Suprapubic skin (tissue), 4 donors: ENCODE results near the gene TFPI. TPM values are rescaled to one million over a fixed set of nuclear protein-coding genes. Genes with fewer than 3 reads are reported as not detected.
A peak's percentile ranks its signal among the peaks of the same experiment; 100 is the strongest.

Source experiments
- DNase-seq, 2 donors: peaks; one replicate each; pipeline ENCODE4 v3.0.0-alpha.2; 2019; ENCODE audit warnings: low spot score in 2 of 2
- H3K27ac ChIP-seq: fragments of 200-600 bp; sonication (generic); one replicate; pipeline ENCODE4 v1.5.1; 2019
- H3K27me3 ChIP-seq: fragments of 200-600 bp; sonication (generic); one replicate; pipeline ENCODE4 v1.5.1; 2019
- H3K36me3 ChIP-seq: fragments of 200-600 bp; sonication (generic); one replicate; pipeline ENCODE4 v1.5.1; 2019
- H3K4me1 ChIP-seq: fragments of 200-600 bp; sonication (generic); one replicate; pipeline ENCODE4 v1.5.1; 2019
- H3K4me3 ChIP-seq: fragments of 200-600 bp; sonication (generic); one replicate; pipeline ENCODE4 v1.5.1; 2019; ENCODE audit warnings: mild to moderate bottlenecking
- H3K9me3 ChIP-seq: fragments of 200-600 bp; sonication (generic); one replicate; pipeline ENCODE4 v1.5.1; 2019
- CTCF ChIP-seq, 2 donors: fragments of 200-600 bp in 1 of 2; fragments of 450-650 bp in 1 of 2; sonication (generic) in 1 of 2; IDR thresholded peaks; one replicate each; pipeline ENCODE4 v1.5.1; 2016 to 2019; ENCODE audit warnings: antibody characterized with exemption in 2 of 2, mild to moderate bottlenecking in 1 of 2, moderate library complexity in 1 of 2
- EP300 ChIP-seq: sonication (generic); formaldehyde crosslinking; IDR thresholded peaks from one replicate; pipeline ENCODE4 v1.6.1; 2017; ENCODE audit warnings: antibody characterized with exemption
- POLR2A ChIP-seq, 2 donors: fragments of 450-650 bp; IDR thresholded peaks; one replicate each; pipeline ENCODE4 v1.6.1; 2017; ENCODE audit warnings: antibody characterized with exemption in 2 of 2, mild to moderate bottlenecking in 2 of 2, moderate library complexity in 2 of 2
- POLR2AphosphoS5 ChIP-seq, 3 donors: sonication (generic); formaldehyde crosslinking; IDR thresholded peaks; one replicate each; pipeline ENCODE4 v1.6.1; 2017; ENCODE audit warnings: antibody characterized with exemption in 3 of 3
- WGBS: methylation state at CpG from one replicate; pipeline ENCODE4 v1.1.5; 2018; 5-methylcytosine and 5-hydroxymethylcytosine counted together
- total RNA-seq, 4 donors: library from RNA; depleted of rRNA; stranded (reverse); fragments of >200 nt; gene quantifications; one replicate each; pipeline ENCODE4 v1.1.0, GENCODE V29; 2016

The TFPI gene
- 10 to 100 TPM in 3 of 4 donors, 1 to 10 TPM in 1; 6.3 to 23.1 (median 18.0) TPM for total RNA-seq

GRCh38 chr2:187554011-187554703 is at the start of gene TFPI:
TSS of gene TFPI (minus strand) at chr2:187554435. CDS start at chr2:187503768, 50,667 bp downstream.
- no peaks in the 10 kb centered on the region for H3K27me3 ChIP-seq
- no peak for DNase-seq
- H3K4me3 ChIP-seq = peak within 1 kb of the TSS; percentile 45
- H3K4me1 ChIP-seq = peaks cover 4% of the 10 kb centered on the region
- H3K36me3 ChIP-seq = no peaks in the 10 kb centered on the region
- peak within 1 kb of the TSS; percentile 64 for H3K27ac ChIP-seq
- 10% methylated on average over 9 of the region's 9 CpGs for WGBS
- no peak for TF ChIP-seq POLR2AphosphoS5 (IDR thresholded peaks at IDR 0.05)
- no peak for TF ChIP-seq CTCF (IDR thresholded peaks at IDR 0.05)
- TF ChIP-seq EP300 = no peak
- TF ChIP-seq POLR2A (IDR thresholded peaks at IDR 0.05) = no peak
- no peaks in the 10 kb centered on the region for H3K9me3 ChIP-seq

GRCh38 chr2:187594801-187595200 is 40.6 kb upstream of the TFPI start:
- Histone ChIP-seq H3K27me3 (no peaks in the 10 kb centered on the region), H3K27ac (no peak overlapping the region), H3K4me3 (no peak overlapping the region), H3K9me3 (no peaks in the 10 kb centered on the region), H3K36me3 (no peaks in the 10 kb centered on the region), H3K4me1 (no peaks in the 10 kb centered on the region)
- WGBS = 68% methylated on average over 1 of the region's 1 CpG
- TF ChIP-seq POLR2AphosphoS5 (IDR thresholded peaks at IDR 0.05) (no peak), EP300 (no peak), POLR2A (IDR thresholded peaks at IDR 0.05) (no peak), CTCF (IDR thresholded peaks at IDR 0.05) (no peak)
- DNase-seq = no peak

GRCh38 chr2:187593697-187594096 is 39.5 kb upstream of the TFPI start:
- Histone ChIP-seq H3K9me3 (no peaks in the 10 kb centered on the region), H3K4me3 (no peak overlapping the region), H3K4me1 (no peaks in the 10 kb centered on the region), H3K36me3 (no peaks in the 10 kb centered on the region), H3K27ac (no peak overlapping the region), H3K27me3 (no peaks in the 10 kb centered on the region)
- 46% methylated on average over 1 of the region's 1 CpG for WGBS
- no peak for DNase-seq
- TF ChIP-seq POLR2AphosphoS5 (IDR thresholded peaks at IDR 0.05) (no peak), CTCF (IDR thresholded peaks at IDR 0.05) (no peak), EP300 (no peak), POLR2A (IDR thresholded peaks at IDR 0.05) (no peak)

- Histone ChIP-seq H3K9me3 (no peaks in the 10 kb centered on the region), H3K27ac (no peak overlapping the region), H3K27me3 (no peaks in the 10 kb centered on the region), H3K4me3 (no peak overlapping the region), H3K4me1 (no peaks in the 10 kb centered on the region), H3K36me3 (no peaks in the 10 kb centered on the region)
- TF ChIP-seq POLR2A (IDR thresholded peaks at IDR 0.05) (no peak), EP300 (no peak), CTCF (IDR thresholded peaks at IDR 0.05) (no peak), POLR2AphosphoS5 (IDR thresholded peaks at IDR 0.05) (no peak)
- DNase-seq = no peak
Measured at GRCh38 chr2:187593098-187593497, 38.9 kb upstream of the TFPI start.

GRCh38 chr2:187590175-187590574 is 35.9 kb upstream of the TFPI start:
- no peak overlapping the region for H3K4me3 ChIP-seq
- WGBS = 97% methylated on average over 1 of the region's 1 CpG
- no peaks in the 10 kb centered on the region for H3K9me3 ChIP-seq
- no peak for DNase-seq
- TF ChIP-seq POLR2A (IDR thresholded peaks at IDR 0.05) (no peak), CTCF (IDR thresholded peaks at IDR 0.05) (no peak), EP300 (no peak), POLR2AphosphoS5 (IDR thresholded peaks at IDR 0.05) (no peak)
- no peaks in the 10 kb centered on the region for H3K36me3 ChIP-seq
- no peaks in the 10 kb centered on the region for H3K27me3 ChIP-seq
- H3K4me1 ChIP-seq = no peaks in the 10 kb centered on the region
- no peak overlapping the region for H3K27ac ChIP-seq
